NCI-H2227 (cell line): ENCODE data around the gene SRL.
A peak's percentile ranks its signal among the peaks of the same experiment; 100 is the strongest.
"Not testable (repeated sequence)": the region's sequence is repeated elsewhere in the genome, so short reads cannot be mapped to it uniquely, and the experiment has no call there.

Experiments
- DNase-seq: peaks from one replicate; lab custom pipeline; 2025; ENCODE audit not compliant: unreplicated experiment; lab: John Stamatoyannopoulos, UW

The SRL gene

GRCh38 chr16:4227040-4227332, 14.9 kb downstream of the SRL start:
- DNase-seq = no peak

GRCh38 chr16:4226251-4227039, 15.4 kb downstream of the SRL start:
- no peak for DNase-seq

GRCh38 chr16:4225075-4225474, 16.8 kb downstream of the SRL start:
- no peak for DNase-seq

GRCh38 chr16:4220358-4220757, 21.5 kb downstream of the SRL start:
- DNase-seq = no peak

- no peak for DNase-seq
Observed at GRCh38 chr16:4218202-4218601, 23.7 kb downstream of the SRL start.

GRCh38 chr16:4217204-4218131, 24.4 kb downstream of the SRL start:
- peak; percentile 55 for DNase-seq

- no peak for DNase-seq
Observed at GRCh38 chr16:4216596-4216995, 25.3 kb downstream of the SRL start.

- DNase-seq = no peak
Observed at GRCh38 chr16:4215106-4215505, 26.8 kb downstream of the SRL start.

GRCh38 chr16:4214215-4214621, 27.7 kb downstream of the SRL start:
- no peak for DNase-seq

- DNase-seq = no peak
Observed at GRCh38 chr16:4213737-4214136, 28.1 kb downstream of the SRL start.

- DNase-seq = no peak
Observed at GRCh38 chr16:4212934-4213296, 29.0 kb downstream of the SRL start.

- DNase-seq = no peak
Observed at GRCh38 chr16:4212211-4212933, 29.5 kb downstream of the SRL start.

GRCh38 chr16:4211445-4212210, 30.3 kb downstream of the SRL start:
- DNase-seq = not testable (repeated sequence)

GRCh38 chr16:4209666-4210065, 32.2 kb downstream of the SRL start:
- no peak for DNase-seq

GRCh38 chr16:4208341-4208751, 33.5 kb downstream of the SRL start:
- no peak for DNase-seq

GRCh38 chr16:4207683-4208340, 34.1 kb downstream of the SRL start:
- DNase-seq = no peak

GRCh38 chr16:4207229-4207628, 34.7 kb downstream of the SRL start:
- DNase-seq = no peak

GRCh38 chr16:4206680-4207079, 35.2 kb downstream of the SRL start:
- no peak for DNase-seq

- no peak for DNase-seq
Observed at GRCh38 chr16:4205971-4206370, 35.9 kb downstream of the SRL start.

- no peak for DNase-seq
Observed at GRCh38 chr16:4204521-4204920, 37.4 kb downstream of the SRL start.
